ENCODE results near the gene RFX1. TPM values are rescaled to one million over a fixed set of nuclear protein-coding genes. Genes with fewer than 3 reads are reported as not detected.

RFX1 gene
- total RNA-seq, 4 donors from 2014 or later, result 6.8 to 13.2 (median 10.1) TPM

DNA sequence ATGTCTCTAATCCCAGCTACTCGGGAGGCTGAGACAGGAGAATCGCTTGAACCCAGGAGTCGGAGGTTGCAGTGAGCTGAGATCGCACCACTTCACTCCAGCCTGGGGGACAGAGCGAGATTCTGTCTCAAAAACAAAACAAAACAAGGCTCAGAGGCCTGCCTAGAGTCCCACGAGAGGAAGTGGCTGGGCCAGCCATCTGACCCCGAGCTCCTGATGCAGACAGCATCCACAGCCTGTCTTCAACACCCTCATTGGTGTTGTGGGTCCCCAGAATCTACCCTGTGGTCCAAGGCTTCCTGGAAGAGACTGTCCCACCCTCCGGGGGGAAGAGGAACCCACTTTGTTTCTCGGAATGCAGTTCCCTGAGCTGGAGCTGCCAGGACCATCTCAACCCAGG, 24.7 kb downstream of the RFX1 start:
- H3K4me1 ChIP-seq, result peaks cover 29% of the 10 kb centered on the region
- H3K27me3 ChIP-seq, result no peaks in the 10 kb centered on the region
- DNase-seq (ENCODE audit: low spot score in 2 of 2), result no peak
- no peak overlapping the region for H3K4me3 ChIP-seq
- 76% methylated on average over 9 of the region's 9 CpGs for WGBS
- peaks cover 4% of the 10 kb centered on the region for H3K36me3 ChIP-seq
- H3K27ac ChIP-seq, result no peak overlapping the region
- no peaks in the 10 kb centered on the region for H3K9me3 ChIP-seq
- TF ChIP-seq, protein P1, sequence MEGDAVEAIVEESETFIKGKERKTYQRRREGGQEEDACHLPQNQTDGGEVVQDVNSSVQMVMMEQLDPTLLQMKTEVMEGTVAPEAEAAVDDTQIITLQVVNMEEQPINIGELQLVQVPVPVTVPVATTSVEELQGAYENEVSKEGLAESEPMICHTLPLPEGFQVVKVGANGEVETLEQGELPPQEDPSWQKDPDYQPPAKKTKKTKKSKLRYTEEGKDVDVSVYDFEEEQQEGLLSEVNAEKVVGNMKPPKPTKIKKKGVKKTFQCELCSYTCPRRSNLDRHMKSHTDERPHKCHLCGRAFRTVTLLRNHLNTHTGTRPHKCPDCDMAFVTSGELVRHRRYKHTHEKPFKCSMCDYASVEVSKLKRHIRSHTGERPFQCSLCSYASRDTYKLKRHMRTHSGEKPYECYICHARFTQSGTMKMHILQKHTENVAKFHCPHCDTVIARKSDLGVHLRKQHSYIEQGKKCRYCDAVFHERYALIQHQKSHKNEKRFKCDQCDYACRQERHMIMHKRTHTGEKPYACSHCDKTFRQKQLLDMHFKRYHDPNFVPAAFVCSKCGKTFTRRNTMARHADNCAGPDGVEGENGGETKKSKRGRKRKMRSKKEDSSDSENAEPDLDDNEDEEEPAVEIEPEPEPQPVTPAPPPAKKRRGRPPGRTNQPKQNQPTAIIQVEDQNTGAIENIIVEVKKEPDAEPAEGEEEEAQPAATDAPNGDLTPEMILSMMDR (IDR thresholded peaks at IDR 0.05), result no peak
- TF ChIP-seq EP300 (IDR thresholded peaks at IDR 0.05), result no peak
- TF ChIP-seq POLR2AphosphoS5 (IDR thresholded peaks at IDR 0.05), result no peak
- no peak for TF ChIP-seq POLR2A (IDR thresholded peaks at IDR 0.05)

DNA sequence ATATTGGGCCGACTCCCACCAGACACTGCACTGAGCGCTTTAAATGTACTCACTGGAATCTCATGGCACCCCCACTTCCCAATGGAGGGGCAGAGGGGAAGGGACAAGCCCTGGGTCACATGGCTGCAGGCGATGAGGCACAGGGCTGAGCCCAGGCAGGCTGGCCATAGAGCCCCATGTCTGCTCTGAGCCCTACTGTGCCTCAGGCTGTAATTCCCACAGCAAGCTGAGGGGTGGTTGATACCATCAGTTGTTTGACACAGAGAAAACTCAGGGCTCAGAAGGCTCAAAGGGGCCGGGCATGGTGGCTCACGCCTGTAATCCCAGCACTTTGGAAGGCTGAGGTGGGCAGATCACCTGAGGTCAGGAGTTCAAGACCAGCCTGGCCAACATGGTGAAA, 25.1 kb downstream of the RFX1 start:
- no peak overlapping the region for H3K27ac ChIP-seq
- TF ChIP-seq POLR2A (IDR thresholded peaks at IDR 0.05) (no peak), POLR2AphosphoS5 (IDR thresholded peaks at IDR 0.05) (no peak), EP300 (IDR thresholded peaks at IDR 0.05) (no peak)
- TF ChIP-seq, protein P1 (IDR thresholded peaks at IDR 0.05), result no peak
- no peak for DNase-seq (ENCODE audit: low spot score in 2 of 2)
- peaks cover 4% of the 10 kb centered on the region for H3K36me3 ChIP-seq
- H3K9me3 ChIP-seq, result no peaks in the 10 kb centered on the region
- H3K4me3 ChIP-seq, result no peak overlapping the region
- 100% methylated on average over 2 of the region's 5 CpGs for WGBS
- H3K27me3 ChIP-seq, result no peaks in the 10 kb centered on the region
- peaks cover 24% of the 10 kb centered on the region for H3K4me1 ChIP-seq

DNA sequence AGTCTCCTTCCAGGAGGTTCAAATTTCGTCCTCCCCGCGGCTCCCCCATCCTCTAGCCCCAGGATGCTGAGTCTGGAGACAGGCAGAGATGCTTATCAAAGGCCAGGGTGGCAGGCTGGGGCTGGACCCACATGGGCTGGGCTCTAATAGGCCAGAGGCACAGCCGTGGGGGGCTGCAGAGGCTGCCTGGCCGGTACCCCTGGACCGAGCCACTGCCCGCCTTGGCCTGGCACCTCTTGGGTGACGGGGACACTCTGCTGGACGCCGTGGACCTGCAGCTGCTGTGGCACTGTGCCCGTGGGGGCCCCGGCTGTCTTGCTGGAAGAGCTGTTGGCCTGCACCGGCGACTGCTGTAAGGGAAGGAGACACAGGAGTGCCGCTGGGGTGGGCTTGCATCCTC, 25.8 kb downstream of the RFX1 start:
- Histone ChIP-seq H3K9me3 (no peaks in the 10 kb centered on the region), H3K36me3 (peaks cover 10% of the 10 kb centered on the region), H3K4me3 (no peak overlapping the region), H3K27me3 (no peaks in the 10 kb centered on the region), H3K4me1 (peaks cover 17% of the 10 kb centered on the region), H3K27ac (no peak overlapping the region)
- TF ChIP-seq POLR2AphosphoS5 (IDR thresholded peaks at IDR 0.05) (no peak), EP300 (IDR thresholded peaks at IDR 0.05) (no peak), POLR2A (IDR thresholded peaks at IDR 0.05) (no peak)
- TF ChIP-seq, protein P1 (IDR thresholded peaks at IDR 0.05), result no peak
- DNase-seq (ENCODE audit: low spot score in 2 of 2), result no peak
- WGBS, result 85% methylated on average over 9 of the region's 15 CpGs

DNA sequence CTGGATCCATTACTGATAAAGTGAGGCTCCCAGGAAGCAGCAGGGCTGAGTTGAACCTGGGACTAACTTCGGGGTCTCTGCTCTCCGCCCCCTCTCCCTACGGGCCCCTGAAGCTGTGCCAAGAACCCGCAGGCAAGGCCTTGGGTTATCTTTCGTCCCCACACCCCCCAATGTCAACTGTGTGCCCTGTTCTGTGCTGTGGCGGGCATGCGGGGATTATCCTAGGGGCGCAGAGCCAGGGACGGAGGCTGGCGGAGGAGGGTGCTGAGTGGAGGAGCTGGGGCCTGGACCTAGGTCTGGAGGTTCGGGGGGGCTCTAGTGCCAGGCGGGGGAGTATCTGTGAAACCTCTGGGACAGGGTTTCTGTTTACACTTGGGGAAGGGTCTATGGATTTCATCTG, 26.4 kb downstream of the RFX1 start:
- Histone ChIP-seq H3K4me1 (peaks cover 17% of the 10 kb centered on the region), H3K27me3 (no peaks in the 10 kb centered on the region), H3K36me3 (peaks cover 11% of the 10 kb centered on the region), H3K4me3 (peak overlapping the region; percentile 60), H3K27ac (no peak overlapping the region), H3K9me3 (no peaks in the 10 kb centered on the region)
- TF ChIP-seq, protein P1 (IDR thresholded peaks at IDR 0.05), result no peak
- TF ChIP-seq EP300 (IDR thresholded peaks at IDR 0.05) (no peak), POLR2A (IDR thresholded peaks at IDR 0.05) (no peak), POLR2AphosphoS5 (IDR thresholded peaks at IDR 0.05) (no peak)
- no peak for DNase-seq (ENCODE audit: low spot score in 2 of 2)
- WGBS, result 81% methylated on average over 8 of the region's 12 CpGs

DNA sequence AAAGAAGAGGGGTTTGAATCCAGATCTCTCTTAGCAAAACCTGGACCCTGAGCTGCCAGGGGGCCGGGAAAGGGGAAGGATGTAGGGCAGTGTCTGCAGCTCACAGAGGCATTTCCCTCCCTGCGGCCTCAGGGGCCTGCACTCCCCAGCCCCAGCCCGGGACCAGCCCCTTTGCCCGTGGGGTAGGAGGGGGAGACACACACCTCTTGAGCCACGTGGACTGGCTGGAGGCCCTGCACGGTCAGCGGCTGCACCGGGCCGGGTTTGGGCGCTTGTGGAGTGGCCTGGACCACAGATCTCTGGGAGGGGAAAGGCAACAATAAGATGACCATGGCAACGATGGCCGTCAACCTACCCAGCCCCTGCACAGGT, 26.9 kb downstream of the RFX1 start:
- TF ChIP-seq, protein P1 (IDR thresholded peaks at IDR 0.05), result no peak
- TF ChIP-seq EP300 (IDR thresholded peaks at IDR 0.05) (no peak), POLR2A (IDR thresholded peaks at IDR 0.05) (no peak), POLR2AphosphoS5 (IDR thresholded peaks at IDR 0.05) (no peak)
- no peak for DNase-seq (ENCODE audit: low spot score in 2 of 2)
- H3K27me3 ChIP-seq, result no peaks in the 10 kb centered on the region
- H3K27ac ChIP-seq, result peak overlapping the region; percentile 69
- no CpG with 5 or more reads among the region's 12 CpGs for WGBS
- H3K4me1 ChIP-seq, result peaks cover 19% of the 10 kb centered on the region
- H3K36me3 ChIP-seq, result peaks cover 11% of the 10 kb centered on the region
- no peaks in the 10 kb centered on the region for H3K9me3 ChIP-seq
- peak overlapping the region; percentile 60 for H3K4me3 ChIP-seq

Data from suprapubic skin (tissue), 4 donors.